ENCODE results near the gene CDC23. TPM values are rescaled to one million over a fixed set of nuclear protein-coding genes. Genes with fewer than 3 reads are reported as not detected.

Gene CDC23
- total and polyA plus RNA-seq, 2 of the 8 experiments (the other 6 are each of a cell fraction or from before 2014, with no cell fraction given) = 32.6 to 45.7 TPM

GRCh38 chr5:138246822-138247221 is 33.7 kb upstream of the CDC23 start:
- Histone ChIP-seq H3K79me1 (ENCODE audit: low read depth, low read length) (no peaks in the 10 kb centered on the region), H2BK20ac (ENCODE audit: low read length) (no peak overlapping the region), H3K23me2 (ENCODE audit: low read depth, low read length) (peaks cover 5% of the 10 kb centered on the region), H3K23ac (ENCODE audit: insufficient read length) (no peak overlapping the region), H3K4me2 (ENCODE audit: insufficient read depth in 1 of 2, low read depth in 2 of 2, low read length in 2 of 2) (no peak overlapping the region), H3K27me3 (replicated peaks in 1 of 4; ENCODE audit: control insufficient read depth in 3 of 4, extremely low read depth in 1 of 4, insufficient read depth in 3 of 4, low read length in 3 of 4) (peaks cover 2 to 12% (median 10%) of the 10 kb centered on the region in 4 experiments; a peak in 6 of 7 replicates), H2AFZ (ENCODE audit: low read length) (no peak overlapping the region), H4K91ac (replicated peaks; ENCODE audit: insufficient read length, low read length) (no peak overlapping the region), H4K5ac (ENCODE audit: insufficient read length, low read depth, low read length) (no peak overlapping the region), H2BK5ac (ENCODE audit: low read depth, low read length) (no peak overlapping the region), H3K9me3 (ENCODE audit: insufficient read depth in 2 of 2, low read depth in 1 of 2, low read length in 1 of 2) (no peaks in the 10 kb centered on the region), H2AK5ac (ENCODE audit: low read depth, low read length) (no peak overlapping the region), H3K4me3 (ENCODE audit: extremely low read depth in 1 of 4, insufficient read depth in 2 of 4, low read depth in 3 of 4, low read length in 4 of 4) (no peak overlapping the region), H4K8ac (ENCODE audit: extremely low read depth, insufficient read depth, low read length) (no peak overlapping the region), H2BK12ac (ENCODE audit: low read depth, low read length) (no peak overlapping the region), H3K79me2 (ENCODE audit: control insufficient read depth in 1 of 2, insufficient read depth in 2 of 2, low read length in 2 of 2) (no peaks in the 10 kb centered on the region), H3K9ac (replicated peaks in 1 of 4; ENCODE audit: extremely low read depth in 1 of 4, low read depth in 3 of 4, low read length in 3 of 4) (no peak overlapping the region), H2BK15ac (ENCODE audit: low read length) (no peak overlapping the region), H3K4ac (replicated peaks; ENCODE audit: insufficient read length, low read depth, low read length) (no peak overlapping the region), H3K18ac (ENCODE audit: extremely low read depth, low read length) (no peak overlapping the region), H3K56ac (replicated peaks; ENCODE audit: insufficient read length, low read depth, low read length) (no peak overlapping the region), H3K36me3 (ENCODE audit: control insufficient read depth in 2 of 4, insufficient read depth in 4 of 4, low read length in 3 of 4) (no peaks in the 10 kb centered on the region), H3K27ac (ENCODE audit: low read depth, low read length) (no peak overlapping the region), H3K4me1 (replicated peaks in 1 of 4; ENCODE audit: control insufficient read depth in 3 of 4, insufficient read depth in 4 of 4, low read length in 3 of 4) (peaks cover 0 to 4% (median 3%) of the 10 kb centered on the region in 4 experiments; a peak in 4 of 7 replicates), H4K20me1 (replicated peaks in 1 of 2; ENCODE audit: control insufficient read depth in 1 of 2, insufficient read depth in 2 of 2, low read length in 2 of 2) (no peaks in the 10 kb centered on the region), H3K14ac (ENCODE audit: insufficient read length) (no peak overlapping the region), H2BK120ac (replicated peaks; ENCODE audit: low read depth, low read length) (no peak overlapping the region)
- DNase-seq (ENCODE audit: low read depth in 1 of 2, low spot score in 2 of 2) (no peak), FAIRE-seq (no peak)
- WGBS, 2 experiments (ENCODE audit: extremely low coverage in 1 of 2, insufficient coverage in 1 of 2, insufficient read length in 1 of 2, insufficient replicate concordance in 2 of 2, low coverage in 1 of 2, low lambda C conversion rate in 2 of 2, missing lambda C conversion rate in 1 of 2) = 97% methylated on average over 4 of the region's 4 CpGs; no CpG with 5 or more reads in 1 of the 2 experiments
- ChIA-PET POLR2A (ENCODE audit: partially characterized antibody) (interaction anchor here (0.9 to 2.4 kb wide), 5 partner anchors 12 to 91 kb away, joined by 3 to 7 read pairs (median 5); partner anchors contain the start of genes CDC23 and FAM53C), CTCF (ENCODE audit: partially characterized antibody) (interaction anchor here (1.1 to 1.7 kb wide), 2 partner anchors 23 to 31 kb away, joined by 3 to 10 read pairs; no protein-coding TSS in a partner anchor)
- TF ChIP-seq GTF2F1 (IDR thresholded peaks at IDR 0.05; ENCODE audit: borderline replicate concordance, low read depth, low read length) (no peak), SIRT6 (IDR thresholded peaks at IDR 0.05; ENCODE audit: low read length) (no peak), CHD2 (IDR thresholded peaks at IDR 0.05; ENCODE audit: low read length) (no peak), EGR1 (IDR thresholded peaks at IDR 0.05; ENCODE audit: borderline replicate concordance, low read depth, low read length) (no peak), KDM5A (IDR thresholded peaks at IDR 0.05; ENCODE audit: low read length) (no peak), SP2 (IDR thresholded peaks at IDR 0.05; ENCODE audit: low read length) (no peak), HDAC6 (IDR thresholded peaks at IDR 0.05; ENCODE audit: low read depth, low read length) (no peak), SP1 (IDR thresholded peaks at IDR 0.05; ENCODE audit: low read depth, low read length) (no peak), TEAD4 (IDR thresholded peaks at IDR 0.05; ENCODE audit: low read depth, low read length) (no peak), SUZ12 (IDR thresholded peaks at IDR 0.05; ENCODE audit: low read length) (no peak), SRF (IDR thresholded peaks at IDR 0.05; ENCODE audit: low read depth, low read length) (no peak), NRF1 (IDR thresholded peaks at IDR 0.05; ENCODE audit: low read depth, low read length) (no peak), ATF2 (IDR thresholded peaks at IDR 0.05; ENCODE audit: low read length) (no peak)
- TF ChIP-seq, protein P1, sequence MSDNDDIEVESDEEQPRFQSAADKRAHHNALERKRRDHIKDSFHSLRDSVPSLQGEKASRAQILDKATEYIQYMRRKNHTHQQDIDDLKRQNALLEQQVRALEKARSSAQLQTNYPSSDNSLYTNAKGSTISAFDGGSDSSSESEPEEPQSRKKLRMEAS (IDR thresholded peaks at IDR 0.05) = no peak
